ENCODE results near the gene STPG3. TPM values are rescaled to one million over a fixed set of nuclear protein-coding genes. Genes with fewer than 3 reads are reported as not detected.
A peak's percentile ranks its signal among the peaks of the same experiment; 100 is the strongest.

Gene STPG3
- total and polyA plus RNA-seq, 2 of the 13 experiments (the other 11 are each of a cell fraction or from before 2014, with no cell fraction given): not detected

GRCh38 chr9:137294681-137295237 is 43.7 kb downstream of the STPG3 start (continued):
- TF ChIP-seq JDP2 (CRISPR knock-in tag; IDR thresholded peaks at IDR 0.05; ENCODE audit: borderline replicate concordance) (no peak), SNRNP70 (IDR thresholded peaks at IDR 0.05; ENCODE audit: low read depth, low read length) (no peak), ZEB1 (IDR thresholded peaks at IDR 0.05; ENCODE audit: insufficient replicate concordance, low read depth) (no peak), FUBP1 (CRISPR knock-in tag; IDR thresholded peaks at IDR 0.05; ENCODE audit: borderline replicate concordance) (no peak), ZIK1 (CRISPR knock-in tag; IDR thresholded peaks at IDR 0.05; ENCODE audit: borderline replicate concordance, low read depth) (no peak), SP5 (CRISPR knock-in tag; IDR thresholded peaks at IDR 0.05; ENCODE audit: borderline replicate concordance, low read depth) (no peak), IKZF4 (CRISPR knock-in tag; IDR thresholded peaks at IDR 0.05; ENCODE audit: borderline replicate concordance, low read depth, not compliant biosample characterization) (no peak), ZNF136 (CRISPR knock-in tag; IDR thresholded peaks at IDR 0.05; ENCODE audit: low read depth) (no peak), NCOA2 (CRISPR knock-in tag; IDR thresholded peaks at IDR 0.05) (0 out of 2 replicates have a peak, but pooled peaks have one; percentile 13), ONECUT2 (CRISPR knock-in tag; IDR thresholded peaks at IDR 0.05) (no peak), SALL1 (CRISPR knock-in tag; IDR thresholded peaks at IDR 0.05) (no peak), POLR2AphosphoS2 (IDR thresholded peaks at IDR 0.05; ENCODE audit: low read depth, low read length) (no peak), RBFOX2 (IDR thresholded peaks at IDR 0.05; ENCODE audit: low read depth, low read length) (peak; percentile 34; the same call in 1 of the 2 replicates), FOXP1 (IDR thresholded peaks at IDR 0.05) (no peak), FOXP1 (CRISPR knock-in tag; IDR thresholded peaks at IDR 0.05) (no peak), ZNF414 (CRISPR knock-in tag; IDR thresholded peaks at IDR 0.05) (no peak), ATF1 (CRISPR knock-in tag; IDR thresholded peaks at IDR 0.05) (no peak), ZBTB38 (CRISPR knock-in tag; IDR thresholded peaks at IDR 0.05) (peak; percentile 60; the same call in 1 of the 2 replicates), DNMT1 (CRISPR knock-in tag; IDR thresholded peaks at IDR 0.05) (no peak), HOXA3 (CRISPR knock-in tag; IDR thresholded peaks at IDR 0.05) (no peak), MED1 (CRISPR knock-in tag; IDR thresholded peaks at IDR 0.05) (no peak)
- TF ChIP-seq, protein P1, sequence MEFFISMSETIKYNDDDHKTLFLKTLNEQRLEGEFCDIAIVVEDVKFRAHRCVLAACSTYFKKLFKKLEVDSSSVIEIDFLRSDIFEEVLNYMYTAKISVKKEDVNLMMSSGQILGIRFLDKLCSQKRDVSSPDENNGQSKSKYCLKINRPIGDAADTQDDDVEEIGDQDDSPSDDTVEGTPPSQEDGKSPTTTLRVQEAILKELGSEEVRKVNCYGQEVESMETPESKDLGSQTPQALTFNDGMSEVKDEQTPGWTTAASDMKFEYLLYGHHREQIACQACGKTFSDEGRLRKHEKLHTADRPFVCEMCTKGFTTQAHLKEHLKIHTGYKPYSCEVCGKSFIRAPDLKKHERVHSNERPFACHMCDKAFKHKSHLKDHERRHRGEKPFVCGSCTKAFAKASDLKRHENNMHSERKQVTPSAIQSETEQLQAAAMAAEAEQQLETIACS (CRISPR knock-in tag; IDR thresholded peaks at IDR 0.05): no peak
- TF ChIP-seq, protein P2, sequence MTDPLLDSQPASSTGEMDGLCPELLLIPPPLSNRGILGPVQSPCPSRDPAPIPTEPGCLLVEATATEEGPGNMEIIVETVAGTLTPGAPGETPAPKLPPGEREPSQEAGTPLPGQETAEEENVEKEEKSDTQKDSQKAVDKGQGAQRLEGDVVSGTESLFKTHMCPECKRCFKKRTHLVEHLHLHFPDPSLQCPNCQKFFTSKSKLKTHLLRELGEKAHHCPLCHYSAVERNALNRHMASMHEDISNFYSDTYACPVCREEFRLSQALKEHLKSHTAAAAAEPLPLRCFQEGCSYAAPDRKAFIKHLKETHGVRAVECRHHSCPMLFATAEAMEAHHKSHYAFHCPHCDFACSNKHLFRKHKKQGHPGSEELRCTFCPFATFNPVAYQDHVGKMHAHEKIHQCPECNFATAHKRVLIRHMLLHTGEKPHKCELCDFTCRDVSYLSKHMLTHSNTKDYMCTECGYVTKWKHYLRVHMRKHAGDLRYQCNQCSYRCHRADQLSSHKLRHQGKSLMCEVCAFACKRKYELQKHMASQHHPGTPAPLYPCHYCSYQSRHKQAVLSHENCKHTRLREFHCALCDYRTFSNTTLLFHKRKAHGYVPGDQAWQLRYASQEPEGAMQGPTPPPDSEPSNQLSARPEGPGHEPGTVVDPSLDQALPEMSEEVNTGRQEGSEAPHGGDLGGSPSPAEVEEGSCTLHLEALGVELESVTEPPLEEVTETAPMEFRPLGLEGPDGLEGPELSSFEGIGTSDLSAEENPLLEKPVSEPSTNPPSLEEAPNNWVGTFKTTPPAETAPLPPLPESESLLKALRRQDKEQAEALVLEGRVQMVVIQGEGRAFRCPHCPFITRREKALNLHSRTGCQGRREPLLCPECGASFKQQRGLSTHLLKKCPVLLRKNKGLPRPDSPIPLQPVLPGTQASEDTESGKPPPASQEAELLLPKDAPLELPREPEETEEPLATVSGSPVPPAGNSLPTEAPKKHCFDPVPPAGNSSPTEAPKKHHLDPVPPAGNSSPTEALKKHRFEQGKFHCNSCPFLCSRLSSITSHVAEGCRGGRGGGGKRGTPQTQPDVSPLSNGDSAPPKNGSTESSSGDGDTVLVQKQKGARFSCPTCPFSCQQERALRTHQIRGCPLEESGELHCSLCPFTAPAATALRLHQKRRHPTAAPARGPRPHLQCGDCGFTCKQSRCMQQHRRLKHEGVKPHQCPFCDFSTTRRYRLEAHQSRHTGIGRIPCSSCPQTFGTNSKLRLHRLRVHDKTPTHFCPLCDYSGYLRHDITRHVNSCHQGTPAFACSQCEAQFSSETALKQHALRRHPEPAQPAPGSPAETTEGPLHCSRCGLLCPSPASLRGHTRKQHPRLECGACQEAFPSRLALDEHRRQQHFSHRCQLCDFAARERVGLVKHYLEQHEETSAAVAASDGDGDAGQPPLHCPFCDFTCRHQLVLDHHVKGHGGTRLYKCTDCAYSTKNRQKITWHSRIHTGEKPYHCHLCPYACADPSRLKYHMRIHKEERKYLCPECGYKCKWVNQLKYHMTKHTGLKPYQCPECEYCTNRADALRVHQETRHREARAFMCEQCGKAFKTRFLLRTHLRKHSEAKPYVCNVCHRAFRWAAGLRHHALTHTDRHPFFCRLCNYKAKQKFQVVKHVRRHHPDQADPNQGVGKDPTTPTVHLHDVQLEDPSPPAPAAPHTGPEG (CRISPR knock-in tag; IDR thresholded peaks at IDR 0.05): no peak

Data from HepG2 (cell line).